C4-2B (cell line): ENCODE data around the gene SEC31B.

Experiments used
- H3K27ac ChIP-seq: fragments of 450-650 bp; 2 replicates; pipeline ENCODE4 v1.5.1; 2017
- ZFX ChIP-seq: fragments of 450-650 bp; IDR thresholded peaks from 2 replicates; pipeline ENCODE4 v1.6.1; 2017
- TF ChIP-seq, protein P1 (sequence below): fragments of 450-650 bp; conservative IDR thresholded peaks from 2 replicates; pipeline ENCODE4 v1.5.1; 2017; ENCODE audit warnings: mild to moderate bottlenecking

The SEC31B gene, protein sequence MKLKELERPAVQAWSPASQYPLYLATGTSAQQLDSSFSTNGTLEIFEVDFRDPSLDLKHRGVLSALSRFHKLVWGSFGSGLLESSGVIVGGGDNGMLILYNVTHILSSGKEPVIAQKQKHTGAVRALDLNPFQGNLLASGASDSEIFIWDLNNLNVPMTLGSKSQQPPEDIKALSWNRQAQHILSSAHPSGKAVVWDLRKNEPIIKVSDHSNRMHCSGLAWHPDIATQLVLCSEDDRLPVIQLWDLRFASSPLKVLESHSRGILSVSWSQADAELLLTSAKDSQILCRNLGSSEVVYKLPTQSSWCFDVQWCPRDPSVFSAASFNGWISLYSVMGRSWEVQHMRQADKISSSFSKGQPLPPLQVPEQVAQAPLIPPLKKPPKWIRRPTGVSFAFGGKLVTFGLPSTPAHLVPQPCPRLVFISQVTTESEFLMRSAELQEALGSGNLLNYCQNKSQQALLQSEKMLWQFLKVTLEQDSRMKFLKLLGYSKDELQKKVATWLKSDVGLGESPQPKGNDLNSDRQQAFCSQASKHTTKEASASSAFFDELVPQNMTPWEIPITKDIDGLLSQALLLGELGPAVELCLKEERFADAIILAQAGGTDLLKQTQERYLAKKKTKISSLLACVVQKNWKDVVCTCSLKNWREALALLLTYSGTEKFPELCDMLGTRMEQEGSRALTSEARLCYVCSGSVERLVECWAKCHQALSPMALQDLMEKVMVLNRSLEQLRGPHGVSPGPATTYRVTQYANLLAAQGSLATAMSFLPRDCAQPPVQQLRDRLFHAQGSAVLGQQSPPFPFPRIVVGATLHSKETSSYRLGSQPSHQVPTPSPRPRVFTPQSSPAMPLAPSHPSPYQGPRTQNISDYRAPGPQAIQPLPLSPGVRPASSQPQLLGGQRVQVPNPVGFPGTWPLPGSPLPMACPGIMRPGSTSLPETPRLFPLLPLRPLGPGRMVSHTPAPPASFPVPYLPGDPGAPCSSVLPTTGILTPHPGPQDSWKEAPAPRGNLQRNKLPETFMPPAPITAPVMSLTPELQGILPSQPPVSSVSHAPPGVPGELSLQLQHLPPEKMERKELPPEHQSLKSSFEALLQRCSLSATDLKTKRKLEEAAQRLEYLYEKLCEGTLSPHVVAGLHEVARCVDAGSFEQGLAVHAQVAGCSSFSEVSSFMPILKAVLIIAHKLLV

DNA sequence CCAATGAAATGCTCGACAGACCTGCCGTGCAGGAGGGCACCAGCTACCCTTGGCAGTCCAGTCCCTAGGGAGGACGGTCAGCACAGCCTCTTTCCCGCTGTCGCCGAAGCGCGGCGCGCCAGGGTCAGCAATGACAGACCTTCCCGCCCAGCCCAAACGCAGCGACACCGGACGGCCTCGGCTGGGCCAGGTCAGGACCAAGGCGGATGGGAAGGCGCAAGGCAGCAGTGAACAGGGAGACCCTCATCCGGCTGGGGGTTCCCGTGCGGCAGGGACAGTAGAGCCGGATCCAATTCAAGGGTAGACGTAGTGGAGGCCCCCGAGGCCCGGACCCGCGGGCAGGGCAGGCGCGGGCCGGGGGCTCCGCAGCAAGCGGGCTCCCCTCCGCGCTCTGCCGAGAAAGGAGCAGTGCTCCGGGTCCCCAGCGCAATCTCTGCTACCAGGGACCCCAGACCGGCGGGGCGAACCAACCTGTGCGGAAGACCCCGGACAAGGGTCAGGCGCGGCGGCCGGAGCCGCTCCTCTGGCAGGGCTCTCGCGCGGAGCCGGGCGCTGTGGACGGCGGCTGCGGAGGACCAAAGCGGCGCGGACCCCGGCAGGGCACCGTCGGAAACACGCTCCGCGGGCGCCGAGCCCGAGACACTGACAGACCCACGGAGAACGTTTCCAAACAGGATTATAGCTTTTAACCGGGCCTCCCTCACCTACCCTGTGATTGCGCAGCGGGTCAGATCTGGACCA lies at the start of gene SEC31B:
TSS of gene SEC31B (minus strand) at position 551 of the 741 bp plus-strand sequence. CDS start 2,909 bp downstream, outside the sequence.
- TF ChIP-seq, protein P1, sequence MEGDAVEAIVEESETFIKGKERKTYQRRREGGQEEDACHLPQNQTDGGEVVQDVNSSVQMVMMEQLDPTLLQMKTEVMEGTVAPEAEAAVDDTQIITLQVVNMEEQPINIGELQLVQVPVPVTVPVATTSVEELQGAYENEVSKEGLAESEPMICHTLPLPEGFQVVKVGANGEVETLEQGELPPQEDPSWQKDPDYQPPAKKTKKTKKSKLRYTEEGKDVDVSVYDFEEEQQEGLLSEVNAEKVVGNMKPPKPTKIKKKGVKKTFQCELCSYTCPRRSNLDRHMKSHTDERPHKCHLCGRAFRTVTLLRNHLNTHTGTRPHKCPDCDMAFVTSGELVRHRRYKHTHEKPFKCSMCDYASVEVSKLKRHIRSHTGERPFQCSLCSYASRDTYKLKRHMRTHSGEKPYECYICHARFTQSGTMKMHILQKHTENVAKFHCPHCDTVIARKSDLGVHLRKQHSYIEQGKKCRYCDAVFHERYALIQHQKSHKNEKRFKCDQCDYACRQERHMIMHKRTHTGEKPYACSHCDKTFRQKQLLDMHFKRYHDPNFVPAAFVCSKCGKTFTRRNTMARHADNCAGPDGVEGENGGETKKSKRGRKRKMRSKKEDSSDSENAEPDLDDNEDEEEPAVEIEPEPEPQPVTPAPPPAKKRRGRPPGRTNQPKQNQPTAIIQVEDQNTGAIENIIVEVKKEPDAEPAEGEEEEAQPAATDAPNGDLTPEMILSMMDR = no peak
- TF ChIP-seq ZFX = no peak
- H3K27ac ChIP-seq = no peak within 1 kb of the TSS

DNA sequence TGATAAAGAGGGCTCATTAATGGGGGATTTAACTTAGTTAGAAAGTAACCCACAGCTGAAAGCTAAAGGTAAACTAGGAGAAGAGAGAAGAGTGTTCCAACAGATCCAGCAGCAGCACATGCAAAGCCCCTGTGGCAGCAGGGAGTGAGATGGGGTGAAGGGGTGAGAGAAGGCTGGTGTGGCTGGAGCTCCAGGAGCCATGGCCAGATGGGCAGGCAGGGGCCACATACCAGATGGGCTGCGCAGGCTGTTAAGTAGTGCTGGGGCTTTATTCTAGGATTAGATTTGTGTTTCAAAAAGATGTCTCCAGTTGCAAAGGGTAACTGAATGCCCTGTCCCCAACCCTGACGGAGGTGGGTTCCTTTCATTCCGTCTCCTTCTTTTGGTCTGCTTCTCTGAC lies 49.3 kb upstream of the SEC31B start:
- TF ChIP-seq, protein P1 = no peak
- TF ChIP-seq ZFX = no peak
- no peak overlapping the region for H3K27ac ChIP-seq

DNA sequence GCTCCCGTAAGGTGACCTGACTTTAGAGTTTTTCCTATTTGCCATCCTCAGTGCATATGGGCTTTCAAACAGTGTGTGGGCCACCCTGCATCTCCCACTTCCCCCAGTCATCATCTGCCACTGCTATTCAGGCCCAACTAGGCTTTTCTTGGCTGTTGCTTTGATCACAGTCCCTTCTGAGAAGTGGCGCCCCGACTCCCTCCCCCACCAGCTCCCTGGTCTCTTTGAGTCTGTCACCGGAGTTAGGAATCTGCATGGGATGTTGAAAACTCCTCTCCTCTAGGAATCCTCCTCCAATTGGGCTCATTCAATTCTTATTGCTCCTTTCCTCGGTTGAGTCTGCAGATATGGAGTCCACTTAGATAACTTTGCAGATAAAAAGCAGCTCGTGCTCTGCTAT lies 48.2 kb upstream of the SEC31B start:
- TF ChIP-seq ZFX = no peak
- TF ChIP-seq, protein P1 = no peak

DNA sequence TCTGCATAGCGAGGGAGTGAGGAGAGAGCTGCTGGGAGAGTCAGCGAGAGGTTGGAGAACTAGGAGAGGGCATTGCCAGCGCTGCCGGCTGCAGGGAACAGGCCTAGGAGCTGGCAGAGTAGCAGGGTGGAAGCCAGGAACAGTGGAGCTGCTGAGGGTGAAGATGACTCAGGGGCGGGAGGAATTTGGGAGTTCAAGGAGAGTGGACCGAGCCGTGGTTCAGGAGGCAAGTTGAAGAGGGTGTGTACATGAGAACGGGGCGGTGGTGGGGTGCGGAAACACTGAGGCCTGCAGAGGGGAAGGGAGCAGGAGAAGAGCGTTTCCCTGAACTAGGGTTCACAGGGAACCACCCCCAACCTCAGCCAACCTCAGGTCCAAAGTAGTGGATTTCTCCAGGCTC lies 47.6 kb upstream of the SEC31B start:
- TF ChIP-seq ZFX = no peak
- TF ChIP-seq, protein P1 = no peak
- no peak overlapping the region for H3K27ac ChIP-seq

More for the DNA sequence above, 48.2 kb upstream of the SEC31B start:
- H3K27ac ChIP-seq = no peak overlapping the region

DNA sequence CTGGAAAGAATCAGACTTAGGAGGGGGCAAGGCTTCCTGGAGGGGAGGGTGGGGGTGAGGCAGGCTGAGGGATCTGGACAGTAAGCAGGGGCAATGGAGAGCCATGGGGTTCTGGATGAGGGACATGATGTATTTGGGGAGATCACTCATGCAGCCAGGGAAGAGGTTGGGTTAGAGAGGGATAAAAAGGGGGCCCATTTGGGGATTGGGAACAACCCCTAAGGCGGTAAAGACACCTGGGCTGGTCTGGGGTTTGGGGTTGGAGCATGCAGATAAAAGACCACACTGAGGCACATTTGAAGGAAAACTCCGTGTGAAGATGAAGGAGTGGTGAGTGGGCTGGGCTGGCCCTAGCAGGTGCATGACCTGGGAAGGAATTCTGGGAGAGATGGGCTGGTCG lies 46.9 kb upstream of the SEC31B start:
- TF ChIP-seq, protein P1 = no peak
- TF ChIP-seq ZFX = no peak
- no peak overlapping the region for H3K27ac ChIP-seq

DNA sequence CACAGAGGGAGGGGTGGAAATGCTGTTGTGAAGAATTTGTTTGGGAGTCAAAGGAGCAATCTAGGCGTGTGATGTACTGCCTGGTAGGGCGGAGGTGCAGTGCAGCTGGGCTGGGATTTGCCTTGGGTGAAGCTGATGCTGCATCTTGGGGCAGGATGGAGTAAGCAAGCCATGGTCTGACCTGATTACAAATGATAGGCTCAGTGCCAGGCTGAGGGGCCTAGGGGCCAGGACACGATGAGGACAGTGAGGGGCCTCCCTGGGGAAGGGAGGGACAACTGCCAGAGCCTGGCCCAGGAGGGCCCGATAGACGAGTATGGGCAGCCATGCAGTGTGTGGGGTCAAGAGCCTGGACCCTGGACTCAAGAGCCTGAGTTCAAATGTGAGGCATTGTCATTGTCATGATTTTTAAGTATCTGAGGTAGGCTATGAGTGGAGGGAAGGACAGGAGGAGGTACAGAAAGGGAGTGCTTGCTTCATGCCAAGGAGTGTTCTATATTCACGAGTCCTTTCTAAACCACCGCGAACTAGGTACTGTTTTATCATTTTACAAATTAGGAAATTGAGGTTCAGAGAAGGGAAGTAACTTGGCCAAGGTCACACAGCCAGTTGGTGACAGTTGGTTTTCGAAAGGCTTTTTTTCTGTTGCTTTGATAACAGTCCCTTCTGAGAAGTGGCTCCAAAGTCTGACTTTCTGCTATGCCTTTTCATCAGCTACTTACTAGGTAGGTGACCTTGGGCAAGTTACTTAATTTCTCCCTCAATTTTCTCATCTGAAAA lies 45.7 kb upstream of the SEC31B start:
- no peak overlapping the region for H3K27ac ChIP-seq

More for the DNA sequence above, 45.7 kb upstream of the SEC31B start:
- no peak for TF ChIP-seq ZFX
- TF ChIP-seq, protein P1 = no peak
